ENCODE measurements around the gene TMX3.
A peak's percentile ranks its signal among the peaks of the same experiment; 100 is the strongest.

The TMX3 gene

GRCh38 chr18:68714366-68714711 is 569 bp downstream of the TMX3 start:
- peak overlapping the region; percentile 77 for H3K4me2 ChIP-seq (ENCODE audit: low read length)
- TF ChIP-seq EZH2phosphoT487 (IDR thresholded peaks at IDR 0.05; ENCODE audit: borderline replicate concordance, low read length), result no peak
- no peak for TF ChIP-seq CTCF (IDR thresholded peaks at IDR 0.05; ENCODE audit: low read depth, low read length, poor library complexity, severe bottlenecking)

GRCh38 chr18:68713796-68714195 is 1.1 kb downstream of the TMX3 start:
- Histone ChIP-seq H3K27ac (ENCODE audit: low read depth, low read length) (no peak overlapping the region), H3K4me1 (ENCODE audit: control insufficient read depth, low read length) (peaks cover 19% of the 10 kb centered on the region), H3K36me3 (ENCODE audit: control insufficient read depth, low read length) (peaks cover 52% of the 10 kb centered on the region), H3K4me2 (ENCODE audit: low read length) (peak overlapping the region; percentile 77), H3K79me2 (ENCODE audit: control insufficient read depth, low read length) (peaks cover 51% of the 10 kb centered on the region), H3K27me3 (ENCODE audit: control insufficient read depth, low read length) (no peaks in the 10 kb centered on the region), H3K9me3 (ENCODE audit: control insufficient read depth, insufficient read depth, low read length) (no peaks in the 10 kb centered on the region), H3K9me2 (replicated peaks; ENCODE audit: control insufficient read depth, low read length) (no peaks in the 10 kb centered on the region), H3K4me3 (ENCODE audit: low read length) (peak overlapping the region; percentile 88), H4K20me1 (ENCODE audit: control insufficient read depth, insufficient read depth, low read depth, low read length) (no peaks in the 10 kb centered on the region), H3F3A (ENCODE audit: control insufficient read depth, insufficient read depth) (no peaks in the 10 kb centered on the region)
- TF ChIP-seq CTCF (IDR thresholded peaks at IDR 0.05; ENCODE audit: low read depth, low read length, poor library complexity, severe bottlenecking) (no peak), EZH2phosphoT487 (IDR thresholded peaks at IDR 0.05; ENCODE audit: borderline replicate concordance, low read length) (no peak)

More at GRCh38 chr18:68714366-68714711, 569 bp downstream of the TMX3 start:
- peak overlapping the region; percentile 88 for H3K4me3 ChIP-seq (ENCODE audit: low read length)
- no peaks in the 10 kb centered on the region for H3K9me2 ChIP-seq (replicated peaks; ENCODE audit: control insufficient read depth, low read length)
- peaks cover 47% of the 10 kb centered on the region for H3K36me3 ChIP-seq (ENCODE audit: control insufficient read depth, low read length)
- H3K27me3 ChIP-seq (ENCODE audit: control insufficient read depth, low read length), result no peaks in the 10 kb centered on the region
- H3K27ac ChIP-seq (ENCODE audit: low read depth, low read length), result peak overlapping the region; percentile 39
- no peaks in the 10 kb centered on the region for H3F3A ChIP-seq (ENCODE audit: control insufficient read depth, insufficient read depth)
- no peaks in the 10 kb centered on the region for H3K9me3 ChIP-seq (ENCODE audit: control insufficient read depth, insufficient read depth, low read length)
- peaks cover 47% of the 10 kb centered on the region for H3K79me2 ChIP-seq (ENCODE audit: control insufficient read depth, low read length)
- H3K4me1 ChIP-seq (ENCODE audit: control insufficient read depth, low read length), result peaks cover 19% of the 10 kb centered on the region
- no peaks in the 10 kb centered on the region for H4K20me1 ChIP-seq (ENCODE audit: control insufficient read depth, insufficient read depth, low read depth, low read length)

GRCh38 chr18:68713131-68713530 is 1.8 kb downstream of the TMX3 start:
- Histone ChIP-seq H3K4me1 (ENCODE audit: control insufficient read depth, low read length) (peaks cover 19% of the 10 kb centered on the region), H3K9me3 (ENCODE audit: control insufficient read depth, insufficient read depth, low read length) (no peaks in the 10 kb centered on the region), H3K27ac (ENCODE audit: low read depth, low read length) (no peak overlapping the region), H3K4me2 (ENCODE audit: low read length) (peak overlapping the region; percentile 77), H3F3A (ENCODE audit: control insufficient read depth, insufficient read depth) (no peaks in the 10 kb centered on the region), H3K36me3 (ENCODE audit: control insufficient read depth, low read length) (peaks cover 59% of the 10 kb centered on the region), H3K79me2 (ENCODE audit: control insufficient read depth, low read length) (peaks cover 57% of the 10 kb centered on the region), H3K27me3 (ENCODE audit: control insufficient read depth, low read length) (no peaks in the 10 kb centered on the region), H4K20me1 (ENCODE audit: control insufficient read depth, insufficient read depth, low read depth, low read length) (no peaks in the 10 kb centered on the region), H3K4me3 (ENCODE audit: low read length) (peak overlapping the region; percentile 88), H3K9me2 (replicated peaks; ENCODE audit: control insufficient read depth, low read length) (no peaks in the 10 kb centered on the region)
- TF ChIP-seq EZH2phosphoT487 (IDR thresholded peaks at IDR 0.05; ENCODE audit: borderline replicate concordance, low read length), result no peak
- TF ChIP-seq CTCF (IDR thresholded peaks at IDR 0.05; ENCODE audit: low read depth, low read length, poor library complexity, severe bottlenecking), result no peak
